GM10847 (cell line): ENCODE measurements around the gene TSSC4.

Source experiments
- POLR2A ChIP-seq: IDR thresholded peaks from 2 replicates; pipeline ENCODE4 v1.6.1; 2011; ENCODE audit not compliant: insufficient read length; ENCODE audit errors: extremely low read depth

TSSC4 gene

GRCh38 chr11:2449548-2450320, 49.2 kb downstream of the TSSC4 start:
- no peak for TF ChIP-seq POLR2A

- no peak for TF ChIP-seq POLR2A
These were observed 49.9 kb downstream of the TSSC4 start for GRCh38 chr11:2450321-2451041.

GRCh38 chr11:2451336-2451735, 50.8 kb downstream of the TSSC4 start:
- TF ChIP-seq POLR2A = no peak

- no peak for TF ChIP-seq POLR2A
These were observed 51.4 kb downstream of the TSSC4 start for GRCh38 chr11:2451916-2452315.

GRCh38 chr11:2452321-2453012, 51.9 kb downstream of the TSSC4 start:
- TF ChIP-seq POLR2A = no peak

- no peak for TF ChIP-seq POLR2A
These were observed 52.9 kb downstream of the TSSC4 start for GRCh38 chr11:2453436-2453835.
